Urinary bladder (tissue), 4 donors: ENCODE data around the gene C21orf58. TPM values are rescaled to one million over a fixed set of nuclear protein-coding genes. Genes with fewer than 3 reads are reported as not detected.
"Not testable (repeated sequence)": the region's sequence is repeated elsewhere in the genome, so short reads cannot be mapped to it uniquely, and the experiment has no call there.

Experiments used
- DNase-seq: peaks from one replicate; pipeline ENCODE4 v3.0.0-alpha.2; 2015; ENCODE audit errors: extremely low spot score
- H3K27ac ChIP-seq: one replicate; pipeline ENCODE4 v1.5.1; 2013; ENCODE audit warnings: low read depth, mild to moderate bottlenecking, moderate library complexity
- H3K36me3 ChIP-seq: one replicate; pipeline ENCODE4 v1.6.1; 2013; ENCODE audit warnings: mild to moderate bottlenecking, moderate library complexity; ENCODE audit not compliant: insufficient read depth
- H3K4me1 ChIP-seq: one replicate; pipeline ENCODE4 v1.6.1; 2013; ENCODE audit warnings: mild to moderate bottlenecking, moderate library complexity; ENCODE audit not compliant: insufficient read depth
- H3K4me3 ChIP-seq: one replicate; pipeline ENCODE4 v1.5.1; 2013; ENCODE audit warnings: low read depth, low read length
- WGBS: extraction: QIAGEN DNeasy Blood & Tissue Kit; methylation state at CpG from one replicate; pipeline ENCODE4 v1.1.7; 2013; 5-methylcytosine and 5-hydroxymethylcytosine counted together
- polyA plus RNA-seq: library from polyadenylated mRNA; stranded (reverse); fragments of 200-250 nt; gene quantifications from one replicate; pipeline ENCODE4 v1.2.3, GENCODE V29; 2013
- total RNA-seq: library from RNA; depleted of rRNA; stranded (reverse); fragments of >200 nt; gene quantifications from one replicate; pipeline ENCODE4 v1.2.3, GENCODE V29; 2014
- donor health status: healthy with polysubstance abuse.
- donor health status: healthy.

Gene C21orf58
- total RNA-seq (5.2 TPM), polyA plus RNA-seq (1.5 TPM)

DNA sequence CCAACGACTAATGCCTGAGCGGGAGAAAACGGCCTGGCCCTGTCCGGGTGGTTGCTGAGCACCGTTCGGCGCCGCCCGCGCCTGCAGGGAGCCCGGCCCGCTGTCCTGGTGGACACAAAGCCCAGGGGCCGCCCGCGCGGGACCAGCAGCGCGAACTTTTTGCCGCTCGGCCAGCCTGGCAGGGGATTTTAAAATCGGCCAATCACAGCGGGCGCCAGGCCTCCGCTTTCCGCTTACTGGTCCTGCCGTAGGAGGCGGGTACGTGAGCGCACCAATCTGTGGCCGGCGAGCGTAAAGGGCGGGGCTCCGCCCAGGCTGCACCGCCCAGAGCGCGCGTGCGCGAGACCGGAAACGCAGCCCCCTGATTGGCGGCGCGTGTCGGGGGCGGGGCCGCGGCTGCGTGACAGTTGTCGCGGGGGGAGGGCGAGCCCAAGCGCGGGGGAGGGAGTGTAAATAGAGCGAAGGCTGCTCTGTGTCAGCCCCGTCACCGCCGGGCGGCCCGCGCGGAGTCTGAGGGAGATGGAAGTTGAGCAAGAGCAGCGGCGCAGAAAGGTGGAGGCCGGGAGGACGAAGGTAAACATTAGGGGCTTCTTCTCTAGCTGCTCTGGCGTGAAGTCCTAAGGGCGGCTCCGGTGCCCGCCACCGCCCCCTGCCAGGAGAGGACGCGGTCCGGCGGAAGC is at the start of gene C21orf58, which contains the start of gene PCNT:
TSS of gene C21orf58 (minus strand) at position 161 of the 680 bp plus-strand sequence. CDS start 1,132 bp downstream, outside the sequence.
TSS of gene PCNT (plus strand) at position 447 of the 680 bp plus-strand sequence. CDS start at position 520, 73 bp downstream.
- H3K36me3 ChIP-seq, result no peaks in the 10 kb centered on the region
- no peaks in the 10 kb centered on the region for H3K4me1 ChIP-seq
- under 1% methylated on average over 76 of the region's 76 CpGs for WGBS
- peak; percentile 89 for DNase-seq
- H3K27ac ChIP-seq, result peak within 1 kb of the TSS; percentile 97
- H3K4me3 ChIP-seq, result peak within 1 kb of the TSS; percentile 79

DNA sequence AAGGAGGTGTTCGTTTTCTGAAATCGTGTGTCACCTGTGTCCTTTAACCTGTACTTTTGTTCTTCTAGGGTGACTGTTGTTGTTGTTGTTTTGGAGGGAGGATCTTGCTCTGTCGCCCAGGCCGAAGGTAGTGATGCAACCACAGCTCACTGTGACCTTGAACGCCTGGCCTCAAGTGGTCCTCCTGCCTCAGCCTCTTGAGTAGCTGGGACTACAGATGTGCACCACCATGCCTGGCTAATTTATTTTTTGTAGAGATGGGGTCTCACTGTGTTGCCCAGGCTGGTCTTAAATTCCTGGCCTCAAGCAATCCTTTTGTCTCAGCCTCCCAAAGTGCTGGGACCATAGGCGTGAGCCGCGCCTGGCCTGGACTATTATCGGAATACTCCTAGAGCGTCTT is 49.3 kb upstream of the C21orf58 start:
- H3K4me3 ChIP-seq, H3K4me1 ChIP-seq, DNase-seq, H3K27ac ChIP-seq, H3K36me3 ChIP-seq: not testable (repeated sequence)
- WGBS, result 95% methylated on average over 10 of the region's 10 CpGs

DNA sequence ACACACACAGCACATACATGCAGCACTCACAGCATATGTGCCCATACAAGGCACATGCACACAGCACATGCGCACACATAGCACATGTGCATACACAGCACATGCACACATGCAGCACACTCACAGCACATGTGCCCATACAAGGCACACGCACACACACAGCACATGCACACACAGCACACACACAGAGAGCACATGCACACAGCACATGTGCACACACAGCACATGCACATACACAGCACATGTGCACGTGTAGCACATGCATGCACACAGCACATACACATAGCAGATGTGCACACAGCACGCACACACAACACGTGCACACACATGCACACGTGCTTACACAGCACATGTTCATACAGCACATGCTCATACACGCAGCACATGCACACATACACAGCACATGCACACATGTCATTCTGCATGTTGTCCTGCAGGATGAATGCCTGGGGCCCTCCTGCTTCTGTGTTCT is 48.4 kb upstream of the C21orf58 start:
- WGBS, result 98% methylated on average over 7 of the region's 7 CpGs
- no peak for DNase-seq

DNA sequence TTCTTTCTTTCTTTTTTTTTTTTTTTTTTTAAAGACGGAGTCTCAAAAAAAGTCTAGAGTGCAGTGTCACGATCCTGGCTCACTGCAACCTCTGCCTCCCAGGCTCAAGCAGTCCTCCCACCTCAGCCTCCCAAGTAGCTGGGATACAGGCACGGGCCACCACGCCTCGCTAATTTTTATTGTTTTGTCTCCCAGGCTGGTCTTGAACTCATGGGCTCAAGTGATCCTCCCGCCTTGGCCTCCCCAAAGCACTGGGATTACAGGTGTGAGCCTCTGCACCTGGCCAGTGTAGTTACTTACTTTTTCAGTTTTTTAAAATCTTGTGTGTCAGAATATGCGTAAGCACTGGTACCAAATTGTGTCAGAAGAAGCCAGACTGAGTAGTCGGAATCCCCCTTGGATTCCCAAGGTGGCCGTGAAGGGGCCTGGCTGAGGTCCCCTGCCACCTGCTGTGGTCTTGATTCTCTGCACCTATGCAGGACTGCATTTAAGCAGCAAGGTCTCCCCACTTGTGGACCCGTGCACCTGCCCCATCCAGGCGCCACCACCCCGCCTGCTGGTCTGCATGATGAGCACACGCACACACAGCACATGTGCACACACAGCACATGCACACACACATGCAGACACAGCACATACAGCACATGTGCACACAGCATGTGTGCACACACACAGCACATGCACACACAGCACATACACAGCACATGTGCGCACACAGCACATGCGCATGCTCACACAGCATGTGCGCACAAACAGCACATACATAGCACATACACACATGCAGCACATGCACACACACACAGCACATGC is 47.7 kb upstream of the C21orf58 start:
- 95% methylated on average over 16 of the region's 16 CpGs for WGBS

More for the DNA sequence above, 48.4 kb upstream of the C21orf58 start:
- Histone ChIP-seq H3K27ac (no peak overlapping the region), H3K36me3 (no peaks in the 10 kb centered on the region), H3K4me3 (no peak overlapping the region), H3K4me1 (no peaks in the 10 kb centered on the region)

DNA sequence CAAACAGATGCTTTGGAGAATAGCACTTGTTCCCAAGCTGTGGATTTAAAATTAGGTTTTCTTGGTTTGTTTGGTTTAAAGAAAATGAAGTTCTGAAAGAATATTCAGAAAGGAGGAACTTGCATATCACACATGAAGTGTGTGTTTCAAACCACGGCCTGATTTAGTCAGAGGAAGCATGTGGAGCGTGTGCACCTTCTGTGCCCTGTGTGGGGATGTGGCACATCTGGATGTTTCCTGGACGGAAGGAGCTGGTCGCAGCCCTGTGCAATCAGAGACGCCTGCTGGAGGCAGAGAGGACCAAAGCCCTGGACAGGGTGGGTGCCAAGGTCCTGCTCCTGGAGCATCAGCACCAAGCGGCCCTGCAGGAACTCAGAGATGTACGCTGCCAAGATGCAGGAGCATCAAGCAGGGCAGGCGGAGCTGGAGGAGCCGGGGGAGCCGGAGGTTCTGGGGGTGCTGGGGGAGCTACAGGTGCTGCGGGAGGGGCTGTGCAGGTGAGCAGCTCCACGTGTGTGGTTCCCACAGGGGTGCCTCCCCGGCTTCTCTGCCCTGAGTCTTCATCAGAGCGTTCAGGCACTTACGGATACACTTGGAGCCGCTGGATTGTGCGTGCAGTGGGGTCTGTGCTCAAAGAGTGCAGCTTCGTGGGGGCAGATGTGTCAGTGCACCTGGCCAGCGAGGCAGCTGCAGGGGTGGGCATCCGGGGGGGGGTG is 46.0 kb upstream of the C21orf58 start:
- no peaks in the 10 kb centered on the region for H3K36me3 ChIP-seq
- WGBS, result 89% methylated on average over 20 of the region's 20 CpGs
- no peak for DNase-seq
- no peaks in the 10 kb centered on the region for H3K4me1 ChIP-seq
- H3K4me3 ChIP-seq, result no peak overlapping the region
- H3K27ac ChIP-seq, result no peak overlapping the region

More for the DNA sequence above, 47.7 kb upstream of the C21orf58 start:
- Histone ChIP-seq H3K27ac (no peak overlapping the region), H3K36me3 (no peaks in the 10 kb centered on the region), H3K4me1 (no peaks in the 10 kb centered on the region), H3K4me3 (no peak overlapping the region)
- no peak for DNase-seq

DNA sequence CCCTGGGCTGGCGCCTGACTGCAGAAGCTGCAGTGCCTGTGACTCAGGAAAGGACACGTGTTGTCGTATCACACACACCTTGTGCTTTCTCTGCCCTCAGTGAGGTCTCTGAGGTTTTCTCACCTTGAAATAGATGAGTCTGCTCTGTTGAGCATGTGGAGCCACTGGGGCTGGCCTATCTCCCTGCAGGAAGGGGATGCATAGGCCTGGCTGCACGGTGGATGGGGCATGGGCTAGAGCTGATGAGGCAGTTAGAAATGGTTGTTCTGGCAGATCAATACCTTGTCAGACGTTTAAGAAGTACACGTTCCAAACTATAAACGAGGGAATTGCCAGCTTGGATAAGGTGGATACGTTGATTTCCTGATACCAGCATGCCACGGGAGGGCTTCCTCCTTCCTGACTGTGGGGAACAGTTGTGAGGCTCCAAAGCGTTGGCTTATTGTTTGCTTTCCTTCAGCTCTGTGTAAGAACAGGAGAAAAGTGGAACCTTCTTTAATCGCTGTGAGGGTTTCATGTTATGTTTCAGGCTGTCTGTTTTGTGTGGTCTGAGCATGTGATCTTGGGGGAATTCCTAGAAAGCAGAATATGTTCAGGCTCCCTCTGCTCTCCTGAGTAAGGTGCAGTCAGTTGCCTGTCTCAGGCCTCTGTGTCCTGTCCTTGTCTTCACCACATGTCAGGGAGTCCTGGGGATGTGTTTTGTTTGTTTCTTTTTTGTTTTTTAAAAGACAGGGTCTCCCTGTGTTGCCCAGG is 45.0 kb upstream of the C21orf58 start:
- Histone ChIP-seq H3K4me3 (no peak overlapping the region), H3K4me1 (no peaks in the 10 kb centered on the region), H3K27ac (no peak overlapping the region), H3K36me3 (peaks cover 3% of the 10 kb centered on the region)
- WGBS, result 81% methylated on average over 11 of the region's 11 CpGs
- no peak for DNase-seq

DNA sequence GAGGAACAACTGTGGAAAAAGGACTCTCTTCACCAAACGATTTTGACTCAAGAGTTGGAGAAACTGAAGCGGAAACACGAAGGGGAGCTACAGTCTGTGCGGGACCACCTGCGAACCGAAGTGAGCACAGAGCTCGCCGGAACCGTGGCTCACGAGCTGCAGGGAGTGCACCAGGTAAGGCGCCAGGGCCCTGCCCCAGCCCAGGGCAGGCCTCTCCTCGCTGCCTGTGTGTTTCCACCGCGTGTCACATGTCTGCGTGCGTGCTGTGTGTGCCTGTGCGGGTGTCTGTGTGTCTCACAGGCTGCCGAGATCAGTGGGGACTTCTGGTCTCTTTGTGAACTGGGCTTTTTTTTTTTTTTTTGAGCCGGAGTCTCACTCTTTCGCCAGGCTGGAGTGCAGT is 43.3 kb upstream of the C21orf58 start:
- no peak overlapping the region for H3K27ac ChIP-seq
- 97% methylated on average over 20 of the region's 20 CpGs for WGBS
- peaks cover 6% of the 10 kb centered on the region for H3K36me3 ChIP-seq

DNA sequence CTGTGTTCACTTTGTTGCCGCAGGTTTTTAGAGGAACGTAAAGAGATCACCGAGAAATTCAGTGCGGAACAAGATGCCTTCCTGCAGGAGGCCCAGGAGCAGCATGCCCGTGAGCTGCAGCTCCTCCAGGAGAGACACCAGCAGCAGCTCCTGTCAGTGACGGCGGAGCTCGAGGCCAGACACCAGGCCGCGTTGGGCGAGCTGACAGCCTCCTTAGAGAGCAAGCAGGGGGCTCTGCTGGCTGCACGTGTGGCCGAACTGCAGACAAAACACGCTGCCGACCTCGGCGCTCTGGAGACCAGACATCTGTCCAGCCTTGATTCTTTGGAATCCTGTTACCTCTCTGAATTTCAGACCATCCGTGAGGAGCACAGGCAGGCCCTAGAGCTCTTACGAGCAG is 42.9 kb upstream of the C21orf58 start:
- Histone ChIP-seq H3K36me3 (peaks cover 6% of the 10 kb centered on the region), H3K4me1 (no peaks in the 10 kb centered on the region)
- no peak for DNase-seq

More for the DNA sequence above, 43.3 kb upstream of the C21orf58 start:
- H3K4me1 ChIP-seq, result no peaks in the 10 kb centered on the region
- no peak overlapping the region for H3K4me3 ChIP-seq
- no peak for DNase-seq

DNA sequence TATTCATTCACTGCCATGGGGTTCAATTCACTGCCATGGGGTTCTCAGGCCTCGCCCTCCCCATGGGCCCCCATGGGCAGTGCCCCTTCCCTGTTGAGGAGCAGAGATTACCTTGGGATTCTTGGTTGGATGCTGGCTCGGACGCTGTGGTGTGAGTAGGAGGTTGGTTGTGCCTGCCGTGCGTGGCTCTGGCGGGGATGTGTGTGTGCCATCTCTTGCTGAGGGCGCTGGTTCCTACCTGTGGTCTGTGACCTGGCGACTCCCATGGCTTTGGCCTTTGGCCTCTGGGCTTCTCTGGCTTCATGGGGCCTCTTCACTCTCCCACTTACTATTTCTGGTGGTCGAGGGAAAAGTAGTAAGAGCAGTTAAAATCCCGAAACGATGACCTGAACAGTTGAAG is 42.4 kb upstream of the C21orf58 start:
- no peak for DNase-seq
- 92% methylated on average over 11 of the region's 11 CpGs for WGBS
- Histone ChIP-seq H3K4me3 (no peak overlapping the region), H3K27ac (no peak overlapping the region), H3K4me1 (no peaks in the 10 kb centered on the region), H3K36me3 (peaks cover 6% of the 10 kb centered on the region)

More for the DNA sequence above, 42.9 kb upstream of the C21orf58 start:
- no peak overlapping the region for H3K4me3 ChIP-seq
- no peak overlapping the region for H3K27ac ChIP-seq
- 93% methylated on average over 19 of the region's 19 CpGs for WGBS

DNA sequence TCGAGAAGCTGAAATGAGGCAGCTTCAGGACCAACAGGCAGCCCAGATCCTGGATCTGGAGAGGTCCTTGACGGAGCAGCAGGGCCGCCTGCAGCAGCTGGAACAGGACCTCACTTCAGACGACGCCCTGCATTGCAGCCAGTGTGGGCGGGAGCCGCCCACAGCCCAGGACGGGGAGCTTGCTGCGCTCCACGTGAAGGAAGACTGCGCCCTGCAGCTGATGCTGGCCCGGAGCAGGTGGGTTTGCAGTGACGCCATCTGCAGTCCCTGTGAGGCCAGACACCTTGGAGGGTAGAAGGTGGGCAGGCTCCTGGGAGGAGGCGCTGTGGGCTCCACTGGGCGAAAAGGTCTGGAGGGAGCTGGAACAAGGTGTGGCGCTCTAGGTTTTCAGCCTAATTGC is 40.0 kb upstream of the C21orf58 start:
- 92% methylated on average over 16 of the region's 16 CpGs for WGBS
- DNase-seq, result no peak
- Histone ChIP-seq H3K4me3 (no peak overlapping the region), H3K4me1 (no peaks in the 10 kb centered on the region), H3K36me3 (peaks cover 6% of the 10 kb centered on the region), H3K27ac (no peak overlapping the region)

DNA sequence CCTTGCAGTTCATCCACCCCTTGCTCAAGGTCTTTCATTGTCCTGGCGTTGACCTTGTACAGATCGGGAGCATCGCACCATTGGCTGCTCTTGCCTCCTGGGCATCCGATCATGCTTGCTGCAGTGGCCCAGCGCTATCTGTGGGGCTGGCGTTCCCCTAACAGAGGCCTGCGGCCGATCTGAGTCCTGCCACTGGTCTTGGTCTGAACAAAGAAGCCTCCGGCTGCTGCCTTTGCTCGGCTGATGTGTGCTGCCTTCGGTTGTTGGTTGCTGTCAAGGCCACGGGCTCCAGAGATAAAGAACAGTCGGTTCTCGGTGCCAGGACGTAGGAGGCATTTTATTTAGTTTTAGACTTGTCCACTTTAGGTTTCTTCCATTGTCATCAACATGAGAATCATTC is 39.3 kb upstream of the C21orf58 start:
- H3K27ac ChIP-seq, result no peak overlapping the region
- no peak overlapping the region for H3K4me3 ChIP-seq
- 91% methylated on average over 15 of the region's 15 CpGs for WGBS
- no peaks in the 10 kb centered on the region for H3K4me1 ChIP-seq
- DNase-seq, result no peak
- H3K36me3 ChIP-seq, result peaks cover 6% of the 10 kb centered on the region

DNA sequence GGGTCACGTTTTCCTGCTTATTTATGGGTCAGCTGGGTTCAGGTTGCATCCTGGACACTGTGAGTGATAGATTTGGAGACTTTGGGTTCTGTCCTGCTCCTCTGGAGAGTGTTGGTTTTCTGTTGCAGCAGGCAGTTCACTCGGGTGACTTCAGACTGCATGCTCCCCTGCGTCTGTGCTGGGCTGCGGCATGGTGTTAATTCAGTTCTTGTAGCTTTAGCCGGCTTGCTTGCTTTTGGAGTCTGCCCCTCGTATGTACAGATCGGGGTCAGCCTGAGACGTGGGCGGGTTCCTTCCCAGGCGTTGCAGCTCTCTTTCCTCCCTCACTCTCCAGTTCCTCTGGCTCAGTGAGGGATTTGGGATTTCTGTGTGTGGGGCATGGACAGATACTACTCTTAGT is 38.3 kb upstream of the C21orf58 start:
- DNase-seq, result no peak
- Histone ChIP-seq H3K4me3 (no peak overlapping the region), H3K4me1 (no peaks in the 10 kb centered on the region), H3K27ac (no peak overlapping the region), H3K36me3 (peaks cover 6% of the 10 kb centered on the region)
- WGBS, result 74% methylated on average over 10 of the region's 10 CpGs

DNA sequence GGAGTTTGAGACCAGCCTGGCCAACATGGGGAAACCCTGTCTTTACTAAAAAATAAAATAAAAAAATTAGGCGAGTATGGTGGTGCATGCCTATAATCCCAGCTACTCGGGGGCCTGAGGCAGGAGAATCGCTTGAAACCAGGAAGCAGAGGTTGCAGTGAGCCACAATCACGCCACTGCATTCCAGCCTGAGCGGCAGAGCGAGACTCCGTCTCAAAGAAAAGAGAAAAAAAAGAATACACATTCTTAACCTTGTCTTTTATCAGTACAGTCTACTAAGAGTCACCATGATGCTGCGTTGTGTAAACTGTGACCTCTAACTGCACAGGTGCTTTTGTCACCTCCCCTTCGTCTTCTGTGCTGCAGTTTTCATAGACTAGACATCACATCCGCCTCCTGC is 37.5 kb upstream of the C21orf58 start:
- H3K4me3 ChIP-seq, result no peak overlapping the region
- no peak overlapping the region for H3K27ac ChIP-seq
- WGBS, result 94% methylated on average over 10 of the region's 10 CpGs
- no peak for DNase-seq
- peaks cover 6% of the 10 kb centered on the region for H3K36me3 ChIP-seq
- H3K4me1 ChIP-seq, result no peaks in the 10 kb centered on the region
